GM23338 (cell line): ENCODE measurements around the gene CD1E. TPM values are rescaled to one million over a fixed set of nuclear protein-coding genes. Genes with fewer than 3 reads are reported as not detected.

Experiments used
- ATAC-seq: fragments of 200-7000 bp; cut with Tn5 transposase; 3 replicates; pipeline ENCODE4 v1.9.1; 2020
- DNase-seq: peaks from one replicate; pipeline ENCODE4 v3.0.0-alpha.2; 2015; ENCODE audit warnings: low spot score
- H2AFZ ChIP-seq: fragments of 200-600 bp; sonication (generic); 2 replicates; pipeline ENCODE4 v1.8.0; 2016; ENCODE audit warnings: antibody characterized with exemption, mild to moderate bottlenecking, moderate library complexity
- H3F3A ChIP-seq: fragments of 200-600 bp; sonication (generic); replicated peaks from 2 replicates; pipeline ENCODE4 v1.8.0; 2017; ENCODE audit warnings: antibody characterized with exemption, mixed run types, low read depth
- H3K27ac ChIP-seq: fragments of 200-600 bp; sonication (generic); 2 replicates; pipeline ENCODE4 v1.6.1; 2016; ENCODE audit warnings: low read depth
- H3K27me3 ChIP-seq: fragments of 200-600 bp; sonication (generic); 2 replicates; pipeline ENCODE4 v1.8.0; 2016; ENCODE audit warnings: mild to moderate bottlenecking, mixed run types, moderate library complexity; ENCODE audit not compliant: insufficient read depth
- H3K36me3 ChIP-seq: fragments of 200-600 bp; sonication (generic); 2 replicates; pipeline ENCODE4 v1.8.0; 2016; ENCODE audit warnings: mild to moderate bottlenecking; ENCODE audit not compliant: insufficient read depth
- H3K4me1 ChIP-seq: fragments of 200-600 bp; sonication (generic); 2 replicates; pipeline ENCODE4 v1.8.0; 2016; ENCODE audit warnings: mild to moderate bottlenecking, moderate library complexity; ENCODE audit not compliant: insufficient read depth
- H3K4me2 ChIP-seq: fragments of 200-600 bp; sonication (generic); 2 replicates; pipeline ENCODE4 v1.7.1; 2017; ENCODE audit warnings: mixed run types
- H3K4me3 ChIP-seq: fragments of 200-600 bp; sonication (generic); 2 replicates; pipeline ENCODE4 v1.6.1; 2016; ENCODE audit warnings: mixed run types
- H3K79me2 ChIP-seq: fragments of 200-600 bp; sonication (generic); replicated peaks from 2 replicates; pipeline ENCODE4 v1.8.0; 2017; ENCODE audit warnings: mild to moderate bottlenecking; ENCODE audit not compliant: insufficient read depth
- H3K9me2 ChIP-seq: fragments of 200-600 bp; sonication (generic); 2 replicates; pipeline ENCODE4 v1.8.0; 2017; ENCODE audit not compliant: insufficient read depth
- H4K20me1 ChIP-seq: fragments of 200-600 bp; sonication (generic); replicated peaks from 2 replicates; pipeline ENCODE4 v1.8.0; 2017; ENCODE audit warnings: mild to moderate bottlenecking; ENCODE audit not compliant: insufficient read depth
- H3K27ac Mint-ChIP-seq: 2 replicates; pipeline ENCODE4 v1.8.0; 2020; ENCODE audit warnings: inconsistent platforms, mild to moderate bottlenecking, moderate library complexity, mixed read lengths
- H3K27me3 Mint-ChIP-seq: 3 replicates; pipeline ENCODE4 v1.8.0; 2022; ENCODE audit warnings: low read depth, mild to moderate bottlenecking, moderate library complexity, mixed read lengths, inconsistent platforms; ENCODE audit not compliant: insufficient read depth, poor library complexity
- H3K36me3 Mint-ChIP-seq: 3 replicates; pipeline ENCODE4 v1.8.0; 2021; ENCODE audit warnings: low read depth, mild to moderate bottlenecking, inconsistent platforms, moderate library complexity, mixed read lengths
- H3K4me1 Mint-ChIP-seq: 3 replicates; pipeline ENCODE4 v1.8.0; 2020; ENCODE audit warnings: mild to moderate bottlenecking, inconsistent platforms, mixed read lengths
- H3K4me3 Mint-ChIP-seq: 3 replicates; pipeline ENCODE4 v1.8.0; 2021; ENCODE audit warnings: moderate library complexity, mild to moderate bottlenecking, inconsistent platforms, mixed read lengths
- H3K9me3 Mint-ChIP-seq: 3 replicates; pipeline ENCODE4 v1.8.0; 2020; ENCODE audit warnings: moderate library complexity, mild to moderate bottlenecking, inconsistent platforms, mixed read lengths
- CREB1 ChIP-seq: fragments of 250-450 bp; sonication (Bioruptor Pico); IDR thresholded peaks from 2 replicates; pipeline ENCODE4 v1.5.0; 2020; ENCODE audit warnings: low read depth, mild to moderate bottlenecking, moderate library complexity
- CTCF ChIP-seq, 2 experiments: fragments of 200-600 bp in 1 of 2; sonication (generic) in 1 of 2; conservative IDR thresholded peaks; 2 replicates each; pipeline versions ENCODE4 v1.5.1 to v1.6.1; 2016 to 2017; ENCODE audit warnings: antibody characterized with exemption in 2 of 2, low read depth in 2 of 2, mild to moderate bottlenecking in 2 of 2, moderate library complexity in 1 of 2
- ETS1 ChIP-seq: IDR thresholded peaks from 2 replicates; pipeline ENCODE4 v1.6.1; 2016; ENCODE audit warnings: antibody characterized with exemption
- EZH2 ChIP-seq: fragments of 200-600 bp; sonication (generic); IDR thresholded peaks from one replicate; pipeline ENCODE4 v1.8.0; 2017; ENCODE audit warnings: antibody characterized with exemption, mild to moderate bottlenecking, low read depth; ENCODE audit not compliant: unreplicated experiment
- EZH2phosphoT487 ChIP-seq: fragments of 200-600 bp; sonication (generic); IDR thresholded peaks from one replicate; pipeline ENCODE4 v1.8.1; 2018; ENCODE audit warnings: antibody characterized with exemption; ENCODE audit not compliant: unreplicated experiment
- JUNB ChIP-seq: IDR thresholded peaks from one replicate; pipeline ENCODE4 v1.6.1; 2016; ENCODE audit warnings: antibody characterized with exemption; ENCODE audit not compliant: unreplicated experiment
- POLR2AphosphoS5 ChIP-seq: IDR thresholded peaks from 2 replicates; pipeline ENCODE4 v1.6.1; 2016; ENCODE audit warnings: antibody characterized with exemption, low read depth
- REST ChIP-seq: IDR thresholded peaks from one replicate; pipeline ENCODE4 v1.6.1; 2018; ENCODE audit warnings: antibody characterized with exemption; ENCODE audit not compliant: unreplicated experiment
- STAT1 ChIP-seq: IDR thresholded peaks from one replicate; pipeline ENCODE4 v1.6.1; 2016; ENCODE audit warnings: antibody characterized with exemption; ENCODE audit not compliant: unreplicated experiment
- ZNF114 ChIP-seq: fragments of 250-450 bp; sonication (Bioruptor Pico); IDR thresholded peaks from 2 replicates; pipeline ENCODE4 v1.5.0; 2020; ENCODE audit warnings: mild to moderate bottlenecking, moderate library complexity
- ZNF331 ChIP-seq: fragments of 250-450 bp; sonication (Bioruptor Pico); IDR thresholded peaks from 2 replicates; pipeline ENCODE4 v1.5.0; 2020; ENCODE audit warnings: low read depth, mild to moderate bottlenecking, moderate library complexity
- polyA plus RNA-seq: library from polyadenylated mRNA; unstranded; fragments of >200 nt; fragmentation: Nextera tagmentation; extraction: Ambion mirVana; gene quantifications from 2 replicates; pipeline ENCODE4 v1.2.1, GENCODE V29; 2016
- total RNA-seq: library from RNA; depleted of rRNA; stranded (reverse); fragments of >200 nt; shearing (Covaris generic); gene quantifications from 2 replicates; pipeline ENCODE4 v1.2.3, GENCODE V29; 2014

Gene CD1E
- total and polyA plus RNA-seq, 2 experiments from 2014 or later, result not detected

- Histone ChIP-seq H3K4me1 (no peaks in the 10 kb centered on the region), H4K20me1 (no peaks in the 10 kb centered on the region), H3K36me3 (no peaks in the 10 kb centered on the region), H3K4me3 (no peak overlapping the region), H3K4me2 (no peak overlapping the region), H2AFZ (no peak overlapping the region), H3K27me3 (no peaks in the 10 kb centered on the region), H3K79me2 (no peaks in the 10 kb centered on the region), H3F3A (no peaks in the 10 kb centered on the region), H3K27ac (no peak overlapping the region), H3K9me2 (no peaks in the 10 kb centered on the region)
- TF ChIP-seq EZH2phosphoT487 (no peak), JUNB (no peak), CREB1 (no peak), STAT1 (no peak), ZNF114 (CRISPR knock-in tag) (no peak)
- peaks cover 3% of the 10 kb centered on the region; the same call in 2 of the 3 replicates for H3K36me3 Mint-ChIP-seq
- ATAC-seq (no peak), DNase-seq (no peak)
- H3K27ac Mint-ChIP-seq, result no peak overlapping the region
- H3K4me1 Mint-ChIP-seq, result no peaks in the 10 kb centered on the region
- H3K27me3 Mint-ChIP-seq, result peaks cover 2% of the 10 kb centered on the region
- no peak overlapping the region for H3K4me3 Mint-ChIP-seq
- peaks cover 28% of the 10 kb centered on the region; the same call in 2 of the 3 replicates for H3K9me3 Mint-ChIP-seq
Measured at GRCh38 chr1:158310623-158311022, 43.1 kb upstream of the CD1E start.

GRCh38 chr1:158311066-158311465 lies 42.6 kb upstream of the CD1E start:
- Mint-ChIP-seq H3K9me3 (peaks cover 28% of the 10 kb centered on the region; the same call in 2 of the 3 replicates), H3K4me3 (no peak overlapping the region), H3K36me3 (peaks cover 3% of the 10 kb centered on the region; the same call in 2 of the 3 replicates), H3K27ac (no peak overlapping the region), H3K27me3 (peaks cover 2% of the 10 kb centered on the region), H3K4me1 (no peaks in the 10 kb centered on the region)
- H4K20me1 ChIP-seq, result no peaks in the 10 kb centered on the region
- H3F3A ChIP-seq, result no peaks in the 10 kb centered on the region
- no peaks in the 10 kb centered on the region for H3K79me2 ChIP-seq
- no peak overlapping the region for H2AFZ ChIP-seq
- H3K9me2 ChIP-seq, result no peaks in the 10 kb centered on the region
- no peak for ATAC-seq
- H3K4me3 ChIP-seq, result no peak overlapping the region
- H3K36me3 ChIP-seq, result no peaks in the 10 kb centered on the region
- H3K4me2 ChIP-seq, result no peak overlapping the region
- DNase-seq, result no peak
- H3K27ac ChIP-seq, result no peak overlapping the region
- no peaks in the 10 kb centered on the region for H3K4me1 ChIP-seq
- H3K27me3 ChIP-seq, result no peaks in the 10 kb centered on the region
- no peak for TF ChIP-seq JUNB
- TF ChIP-seq ZNF114 (CRISPR knock-in tag), result no peak
- no peak for TF ChIP-seq EZH2phosphoT487
- no peak for TF ChIP-seq CREB1
- no peak for TF ChIP-seq REST
- TF ChIP-seq ETS1, result no peak
- TF ChIP-seq EZH2, result no peak
- no peak for TF ChIP-seq STAT1
- TF ChIP-seq CTCF (conservative IDR thresholded peaks at IDR 0.05; ENCODE audit: low read depth in 2 of 2), result no peak
- TF ChIP-seq POLR2AphosphoS5, result no peak
- no peak for TF ChIP-seq ZNF331 (CRISPR knock-in tag)
